Epithelial cell of prostate (primary cell): ENCODE measurements around the gene DMXL1.
"Not testable (repeated sequence)": the region's sequence is repeated elsewhere in the genome, so short reads cannot be mapped to it uniquely, and the experiment has no call there.

Source experiments
- DNase-seq: peaks from one replicate; pipeline ENCODE4 v3.0.0-alpha.2; 2011; ENCODE audit warnings: low read depth, low spot score
- H3K27ac ChIP-seq: fragments of 450-650 bp; 2 replicates; pipeline ENCODE4 v1.5.1; 2017; ENCODE audit warnings: mild to moderate bottlenecking

DMXL1 gene

GRCh38 chr5:119118000-119118399 is 47.1 kb downstream of the DMXL1 start:
- no peak for DNase-seq
- no peak overlapping the region for H3K27ac ChIP-seq

- no peak overlapping the region for H3K27ac ChIP-seq
Measured at GRCh38 chr5:119120893-119121292, 50.0 kb downstream of the DMXL1 start.

DNA sequence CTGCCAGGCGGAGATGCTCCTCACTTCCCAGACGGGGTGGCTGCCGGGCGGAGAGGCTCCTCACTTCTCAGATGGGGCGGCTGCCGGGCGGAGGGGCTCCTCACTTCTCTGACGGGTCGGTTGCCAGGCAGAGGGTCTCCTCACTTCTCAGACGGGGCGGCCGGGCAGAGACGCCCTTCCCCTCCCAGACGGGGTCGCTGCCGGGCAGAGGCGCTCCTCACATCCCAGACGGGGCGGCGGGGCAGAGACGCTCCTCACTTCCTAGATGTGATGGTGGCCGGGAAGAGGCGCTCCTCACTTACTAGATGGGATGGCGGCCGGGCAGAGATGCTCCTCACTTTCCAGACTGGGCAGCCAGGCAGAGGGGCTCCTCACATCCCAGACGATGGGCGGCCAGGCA is 51.6 kb downstream of the DMXL1 start:
- DNase-seq, H3K27ac ChIP-seq: not testable (repeated sequence)

More at GRCh38 chr5:119120893-119121292, 50.0 kb downstream of the DMXL1 start:
- no peak for DNase-seq

DNA sequence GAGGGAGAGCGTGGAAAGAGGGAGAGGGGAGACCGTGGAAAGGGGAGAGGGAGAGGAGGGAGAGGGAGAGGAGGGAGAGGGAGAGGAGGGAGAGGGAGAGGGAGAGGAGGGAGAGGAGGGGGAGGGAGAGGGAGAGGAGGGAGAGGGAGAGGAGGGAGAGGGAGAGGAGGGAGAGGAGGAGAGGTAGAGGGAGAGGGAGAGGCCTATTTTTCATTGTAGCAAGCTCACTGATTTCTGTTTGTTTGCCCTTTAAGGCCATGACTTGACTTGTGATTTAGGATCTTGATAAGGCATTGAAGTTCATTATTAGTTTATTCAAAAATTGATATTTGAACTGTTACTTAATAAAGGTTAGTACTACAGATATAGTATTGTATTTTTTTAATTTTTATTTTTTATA is 52.4 kb downstream of the DMXL1 start:
- H3K27ac ChIP-seq = no peak overlapping the region
- DNase-seq = no peak

DNA sequence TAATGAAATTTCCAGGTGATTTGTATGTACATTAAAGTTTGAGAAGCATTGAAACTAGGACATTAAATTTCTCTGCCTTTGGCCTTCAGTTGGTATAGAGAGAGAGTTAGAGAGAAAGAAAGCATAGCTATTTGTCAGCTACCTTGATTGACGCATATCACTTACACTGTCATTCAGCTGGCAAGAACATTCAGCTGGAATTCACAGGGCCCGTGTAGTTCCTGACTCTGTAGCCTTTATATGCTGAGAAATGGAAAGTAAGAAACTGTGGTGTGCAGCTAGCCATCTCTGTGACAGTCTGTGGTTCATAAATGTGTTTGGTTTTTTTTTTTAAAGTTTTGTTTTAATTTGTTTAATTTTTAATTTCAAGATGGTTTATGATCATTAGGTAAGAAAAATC is 58.9 kb downstream of the DMXL1 start:
- no peak overlapping the region for H3K27ac ChIP-seq
- no peak for DNase-seq

- no peak for DNase-seq
- H3K27ac ChIP-seq = no peak overlapping the region
Measured at GRCh38 chr5:119131530-119132304, 60.8 kb downstream of the DMXL1 start.

DNA sequence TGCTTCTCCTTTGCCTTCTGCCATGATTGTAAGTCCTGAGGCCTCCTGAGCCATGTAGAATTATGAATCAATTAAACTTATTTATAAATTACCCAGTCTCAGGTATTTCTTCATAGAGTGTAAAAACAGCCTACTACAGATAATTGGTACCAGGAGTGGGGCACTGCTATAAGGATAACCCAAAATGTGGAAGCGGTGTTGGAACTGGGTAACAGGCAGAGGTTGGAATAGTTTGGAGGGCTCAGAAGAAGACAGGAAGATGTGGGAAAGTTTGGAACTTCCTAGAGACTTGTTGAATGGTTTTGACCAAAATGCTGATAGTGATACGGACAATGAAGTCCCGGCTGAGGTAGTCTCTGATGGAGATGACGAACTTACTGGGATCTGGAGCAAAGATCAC is 64.9 kb downstream of the DMXL1 start:
- H3K27ac ChIP-seq, DNase-seq: not testable (repeated sequence)

GRCh38 chr5:119136666-119137318 is 65.9 kb downstream of the DMXL1 start:
- no peak for DNase-seq
- H3K27ac ChIP-seq = no peak overlapping the region

GRCh38 chr5:119153629-119154028 is 82.7 kb downstream of the DMXL1 start:
- no peak for DNase-seq
- no peak overlapping the region for H3K27ac ChIP-seq

DNA sequence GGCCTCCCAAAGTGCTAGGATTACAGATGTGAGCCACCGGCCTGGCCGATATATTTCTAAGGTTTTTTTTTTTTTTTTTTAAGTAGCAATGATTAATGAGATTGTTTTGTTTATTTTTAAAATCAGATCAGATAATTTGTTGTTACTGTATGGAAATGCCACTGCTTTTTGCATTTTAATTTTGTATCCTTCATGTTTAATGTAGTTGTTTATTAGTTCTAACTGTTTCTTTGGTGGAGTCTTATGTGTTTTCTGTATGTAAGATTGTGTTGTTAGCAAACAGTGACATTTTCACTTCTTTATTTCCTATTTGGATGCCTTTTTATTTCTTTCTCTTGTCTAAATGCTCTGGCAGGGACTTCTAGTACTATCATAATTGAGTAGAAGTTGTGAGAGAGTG is 87.3 kb downstream of the DMXL1 start:
- DNase-seq = no peak

DNA sequence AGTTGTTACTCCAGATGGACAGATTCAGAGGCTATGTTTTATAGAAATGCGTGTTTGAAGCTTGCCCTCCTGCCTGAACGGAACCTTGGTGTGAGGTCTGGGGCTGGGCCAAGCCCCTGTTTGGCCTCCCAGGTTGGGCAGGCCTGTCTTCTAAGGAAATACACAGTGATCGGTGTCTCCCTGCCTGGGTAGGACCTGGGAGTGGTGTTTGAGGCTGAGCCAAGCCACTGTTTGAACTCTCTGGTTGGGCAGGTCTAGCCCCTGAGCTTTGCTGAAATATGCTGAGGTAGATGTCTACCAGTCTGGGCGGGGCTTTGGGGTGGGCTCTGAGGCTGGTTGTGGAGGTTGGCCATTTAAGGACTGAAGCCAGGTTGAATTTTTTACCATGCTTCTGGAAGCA is 90.5 kb downstream of the DMXL1 start:
- H3K27ac ChIP-seq = no peak overlapping the region
- DNase-seq = no peak

More for the DNA sequence above, 87.3 kb downstream of the DMXL1 start:
- H3K27ac ChIP-seq = no peak overlapping the region

- no peak overlapping the region for H3K27ac ChIP-seq
- DNase-seq = no peak
Measured at GRCh38 chr5:119166026-119166425, 95.1 kb downstream of the DMXL1 start.

DNA sequence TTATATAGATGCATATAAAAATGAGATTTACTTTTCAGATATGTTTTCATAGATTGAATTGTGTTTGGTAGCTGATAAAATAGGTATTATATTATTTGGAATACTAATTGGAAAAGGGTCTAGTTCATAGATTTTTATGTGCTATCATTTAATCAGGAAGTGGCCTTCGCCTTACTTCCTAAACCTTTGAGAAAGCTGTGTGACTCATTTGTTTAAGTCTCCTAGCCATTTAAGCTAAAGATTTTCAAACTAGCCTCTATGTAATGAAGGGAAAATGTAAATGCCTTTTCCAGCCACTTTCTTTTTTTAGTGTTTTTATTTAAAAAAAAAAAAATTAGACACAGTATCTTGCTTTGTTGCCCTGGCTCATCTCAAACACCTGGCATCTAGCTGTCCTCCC is 97.5 kb downstream of the DMXL1 start:
- H3K27ac ChIP-seq = no peak overlapping the region
- DNase-seq = no peak

DNA sequence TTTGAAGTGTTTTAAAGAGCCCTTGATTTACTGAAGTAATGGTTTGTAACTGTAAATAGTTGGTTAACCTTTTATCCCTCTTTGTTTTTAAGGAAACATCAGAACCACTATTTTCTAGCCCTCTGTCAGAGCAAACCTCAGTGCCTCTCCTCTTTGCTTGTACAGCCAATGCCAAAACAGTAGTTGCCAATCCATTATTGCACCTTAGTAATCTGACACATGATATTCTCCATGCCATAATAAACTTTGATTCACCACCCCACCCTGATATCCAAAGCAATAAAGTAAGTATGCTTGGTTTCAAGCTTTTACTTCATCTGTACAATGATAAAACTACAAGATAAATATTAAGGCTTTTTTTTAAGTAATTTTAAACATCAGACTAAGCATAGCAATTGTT is 100.8 kb downstream of the DMXL1 start:
- DNase-seq = no peak
- H3K27ac ChIP-seq = no peak overlapping the region

DNA sequence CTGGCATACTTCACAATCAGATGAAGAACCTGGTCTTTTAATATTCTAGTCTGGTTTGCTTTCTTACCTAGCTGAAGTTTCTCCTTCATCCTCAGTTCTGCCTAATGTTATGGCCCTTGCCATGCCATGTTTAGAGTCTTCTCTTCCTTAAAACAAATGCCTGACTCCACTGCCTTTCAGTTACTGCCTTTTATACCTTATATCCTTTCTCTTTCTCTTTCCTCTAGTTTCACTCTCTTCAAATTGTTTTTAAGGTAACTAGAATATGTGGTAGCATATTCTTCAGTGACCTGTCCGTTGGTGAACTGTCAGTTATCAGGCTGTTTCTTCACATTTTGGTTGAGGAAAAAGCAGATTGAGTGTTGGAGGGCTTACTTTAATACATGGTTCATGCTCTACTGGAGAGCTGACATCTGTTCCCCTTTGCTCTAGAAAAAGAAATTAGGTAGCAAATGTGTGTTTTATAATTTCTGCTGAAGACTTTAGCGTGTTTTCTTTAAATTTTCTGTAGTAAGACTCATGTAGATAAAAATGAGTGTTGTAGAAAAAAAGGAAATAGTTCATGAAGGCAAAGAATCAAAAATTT is 103.8 kb downstream of the DMXL1 start:
- DNase-seq = no peak
- H3K27ac ChIP-seq = no peak overlapping the region

DNA sequence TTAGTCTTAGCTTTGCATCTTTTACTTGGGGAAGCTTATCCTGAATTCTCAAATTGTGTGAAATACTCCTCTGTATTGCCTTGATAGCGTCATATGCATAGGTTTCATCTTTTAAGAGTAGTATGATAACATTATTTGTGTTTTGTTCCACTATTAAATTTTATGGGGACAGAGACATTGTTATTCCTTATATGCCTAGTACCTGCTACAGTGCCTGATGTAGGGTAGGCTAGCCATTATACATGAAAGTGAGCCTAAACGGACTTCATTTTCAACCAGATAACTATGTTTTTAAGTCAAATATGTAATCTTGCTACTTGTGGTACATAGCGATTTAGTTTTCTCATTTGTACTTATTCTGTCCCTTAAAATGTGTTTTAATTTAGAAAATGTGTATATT is 105.9 kb downstream of the DMXL1 start:
- no peak for DNase-seq
- H3K27ac ChIP-seq = no peak overlapping the region

- H3K27ac ChIP-seq = no peak overlapping the region
- no peak for DNase-seq
Measured at GRCh38 chr5:119177226-119177625, 106.3 kb downstream of the DMXL1 start.

GRCh38 chr5:119178435-119178834 is 107.5 kb downstream of the DMXL1 start:
- H3K27ac ChIP-seq = no peak overlapping the region
- no peak for DNase-seq

- H3K27ac ChIP-seq = no peak overlapping the region
- DNase-seq = no peak
Measured at GRCh38 chr5:119179857-119180641, 109.2 kb downstream of the DMXL1 start.

- H3K27ac ChIP-seq, DNase-seq: not testable (repeated sequence)
Measured at GRCh38 chr5:119185512-119185911, 114.6 kb downstream of the DMXL1 start.
